ENCODE data around the gene VTI1A.
A peak's percentile ranks its signal among the peaks of the same experiment; 100 is the strongest.

VTI1A gene

DNA sequence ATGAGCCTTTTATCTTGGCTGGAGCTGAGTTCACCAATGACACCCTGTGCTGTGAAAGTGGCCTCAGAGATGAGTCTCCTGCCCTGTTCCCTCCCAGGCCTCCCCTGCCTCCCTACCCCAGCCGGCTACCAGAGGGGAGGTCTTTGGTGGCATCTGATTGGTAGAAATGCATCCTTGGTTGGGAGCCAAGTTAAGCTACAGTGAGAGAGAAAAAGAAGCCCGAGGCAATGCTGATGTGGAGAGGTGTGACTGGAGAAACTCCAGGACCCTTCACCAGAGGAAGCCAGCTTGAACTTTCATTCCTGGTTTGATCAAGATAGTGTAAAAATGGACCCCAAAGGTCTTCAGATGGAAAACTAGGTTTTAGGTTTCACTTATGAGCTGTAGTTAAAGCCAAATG is 311.9 kb downstream of the VTI1A start:
- no peak for DNase-seq (ENCODE audit: low read depth)

DNA sequence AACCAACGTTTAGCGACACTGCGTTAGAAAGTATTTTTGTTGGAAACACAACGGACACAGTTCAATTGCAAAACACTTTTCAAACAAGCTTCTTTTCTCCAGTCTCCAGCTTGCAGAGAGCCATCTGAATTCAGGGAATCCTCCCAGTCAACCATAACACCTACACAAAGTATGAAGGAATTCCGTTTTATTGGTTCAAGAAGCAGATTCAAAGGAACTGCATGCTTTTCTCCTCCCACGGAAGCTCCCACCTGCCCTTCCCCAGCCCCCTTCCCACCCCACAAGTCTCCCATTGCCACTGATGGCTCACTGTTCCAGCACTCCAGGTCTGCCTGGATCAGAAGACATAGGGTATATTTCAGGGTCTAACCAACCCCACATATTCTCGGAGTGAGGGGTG is 312.5 kb downstream of the VTI1A start:
- no peak for DNase-seq (ENCODE audit: low read depth)

DNA sequence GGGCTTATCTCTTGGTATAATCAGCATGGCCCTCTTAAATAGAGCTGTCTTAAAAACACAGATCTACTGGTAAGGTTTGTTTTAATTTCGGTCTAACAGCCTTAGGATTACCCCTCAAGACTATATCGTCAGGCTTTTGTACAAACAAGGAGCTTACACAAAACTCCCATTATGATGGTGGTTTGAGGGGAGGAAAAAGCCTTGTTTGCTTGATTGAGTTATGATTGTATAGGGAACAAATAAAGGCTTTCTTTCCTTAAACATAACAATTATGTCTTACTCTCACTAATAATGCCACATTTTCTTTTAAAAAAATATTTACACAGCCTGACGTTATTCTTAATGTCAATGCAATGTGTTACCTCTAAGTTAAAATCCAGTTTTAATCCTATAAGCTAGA is 314.2 kb downstream of the VTI1A start:
- DNase-seq (ENCODE audit: low read depth), result no peak

DNA sequence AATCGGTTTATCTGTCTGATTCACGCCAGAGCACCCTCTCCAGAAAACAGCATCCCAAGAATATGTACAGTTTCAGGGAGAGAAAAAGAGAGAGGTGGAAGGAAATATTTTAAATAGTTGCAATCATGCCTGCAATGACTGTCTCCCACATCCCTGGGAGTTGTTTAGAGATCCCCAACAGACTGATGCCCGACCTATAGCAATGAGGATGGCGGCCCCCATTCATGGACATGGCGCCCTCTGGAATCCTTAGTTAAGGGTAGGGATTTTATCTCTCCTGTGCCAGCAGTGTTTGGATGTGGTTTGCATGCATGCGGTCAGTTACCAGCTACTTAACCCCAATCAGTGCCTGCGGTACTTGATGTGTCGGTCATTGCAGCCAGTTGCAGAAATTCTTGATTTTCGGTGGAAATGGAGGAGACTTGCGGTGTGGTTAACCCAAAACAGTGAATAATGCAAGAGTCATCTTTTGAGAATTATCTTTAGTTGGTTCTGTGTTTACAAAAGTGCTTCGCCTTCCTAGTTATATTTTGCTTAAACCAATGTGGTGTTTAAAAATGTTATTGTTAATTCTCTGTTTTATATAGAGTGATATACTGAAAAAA is 317.0 kb downstream of the VTI1A start:
- peak; percentile 48 for DNase-seq (ENCODE audit: low read depth)

DNA sequence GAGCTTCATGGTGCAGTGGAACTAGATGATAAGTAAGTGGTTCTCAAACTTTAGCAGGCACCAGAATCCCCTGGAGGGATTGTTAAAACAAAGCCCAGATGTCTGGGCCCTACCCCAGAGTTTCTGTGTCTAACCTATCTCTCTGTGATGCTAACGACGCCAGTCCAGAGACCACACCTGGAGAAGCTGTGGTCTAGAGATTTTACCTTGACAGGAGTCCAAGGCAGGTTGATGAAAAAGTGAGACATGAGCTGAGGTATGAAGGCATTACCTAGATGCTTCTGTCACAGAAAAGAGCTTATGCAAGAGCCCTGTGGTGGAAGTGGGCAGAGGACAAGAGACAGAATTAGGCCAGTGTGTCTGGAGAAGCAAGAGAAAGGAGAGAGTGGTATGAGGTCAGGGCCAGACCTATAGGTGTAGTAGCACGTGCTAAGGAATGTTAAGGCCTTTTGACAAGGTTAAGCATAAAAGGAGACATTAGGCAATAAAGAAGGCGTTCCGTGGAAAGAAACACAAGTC is 318.8 kb downstream of the VTI1A start:
- DNase-seq (ENCODE audit: low read depth), result no peak

DNA sequence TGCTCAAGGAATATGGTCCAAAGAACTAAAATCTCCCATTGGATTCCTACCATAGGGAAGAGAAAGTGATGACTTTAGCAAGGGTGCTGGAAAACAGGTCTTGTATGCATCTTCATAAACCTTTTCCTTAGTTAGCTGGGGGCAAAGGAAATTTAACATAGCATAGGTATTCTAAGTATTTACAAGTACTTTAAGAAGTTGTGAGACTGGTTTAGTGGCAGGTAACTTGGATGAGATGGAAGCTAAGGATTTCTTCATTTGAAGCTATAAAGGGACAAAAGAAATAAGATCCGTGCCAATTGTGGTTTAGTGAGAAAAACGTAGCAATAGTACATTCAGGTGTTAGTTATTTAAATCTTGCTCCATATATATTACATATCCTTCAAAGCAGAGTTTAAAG is 319.6 kb downstream of the VTI1A start:
- no peak for DNase-seq (ENCODE audit: low read depth)

DNA sequence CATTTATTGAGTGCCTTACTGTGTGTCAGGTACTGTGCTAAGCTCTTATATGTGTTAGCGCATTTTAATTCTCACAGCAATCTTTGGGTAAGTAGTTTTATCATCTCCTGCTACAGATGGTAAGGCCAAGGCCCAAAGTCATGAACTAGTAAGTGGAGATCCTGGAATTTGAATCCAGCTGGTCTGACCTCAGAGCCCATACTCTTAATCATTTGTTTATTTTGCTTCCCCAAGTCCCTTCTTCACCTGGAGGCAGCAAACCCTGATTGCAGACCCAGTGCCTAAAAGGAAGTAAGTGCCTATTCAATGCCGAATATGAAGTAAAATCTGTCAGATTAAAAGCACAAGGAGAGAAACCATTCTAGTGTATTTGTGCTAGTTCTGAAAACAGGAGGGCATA is 320.1 kb downstream of the VTI1A start:
- no peak for DNase-seq (ENCODE audit: low read depth)

DNA sequence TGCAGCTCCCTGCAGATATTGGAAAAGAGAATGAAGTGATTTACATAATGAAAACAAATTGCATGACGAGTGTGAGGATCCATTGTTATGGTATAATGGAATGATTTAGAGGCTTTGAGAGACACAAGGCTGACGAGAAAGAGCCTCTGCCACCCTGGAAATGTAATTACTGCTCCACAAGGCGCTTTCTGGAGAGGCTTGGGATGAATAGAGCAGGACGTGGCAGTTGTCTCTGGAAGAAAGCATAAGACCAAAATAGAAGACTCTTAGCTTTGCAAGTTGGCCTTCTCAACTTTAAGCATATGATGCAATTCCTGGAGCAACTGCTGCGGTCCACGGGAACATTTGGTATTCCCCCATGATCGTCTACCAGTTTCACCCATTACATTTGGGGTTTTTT is 321.1 kb downstream of the VTI1A start:
- no peak for DNase-seq (ENCODE audit: low read depth)

DNA sequence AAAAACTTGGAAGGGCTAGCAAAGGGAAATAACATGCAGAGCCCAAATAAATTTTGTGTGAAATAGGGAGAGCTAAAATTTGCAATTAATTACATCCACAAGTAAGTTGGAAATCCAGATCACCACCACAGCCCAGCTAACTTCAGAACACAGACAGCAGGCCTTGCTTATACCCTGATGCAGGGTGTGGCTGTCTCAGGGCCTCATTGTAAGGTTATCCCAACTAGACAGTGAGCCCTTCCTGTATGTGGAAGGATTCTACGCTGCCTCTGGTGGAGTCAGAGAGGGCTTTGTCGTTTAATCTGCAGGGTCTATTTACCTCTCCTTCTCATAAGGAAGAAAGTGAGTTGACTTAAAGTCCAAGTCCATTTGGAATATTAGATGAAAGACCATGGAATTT is 322.1 kb downstream of the VTI1A start:
- DNase-seq (ENCODE audit: low read depth), result no peak

DNA sequence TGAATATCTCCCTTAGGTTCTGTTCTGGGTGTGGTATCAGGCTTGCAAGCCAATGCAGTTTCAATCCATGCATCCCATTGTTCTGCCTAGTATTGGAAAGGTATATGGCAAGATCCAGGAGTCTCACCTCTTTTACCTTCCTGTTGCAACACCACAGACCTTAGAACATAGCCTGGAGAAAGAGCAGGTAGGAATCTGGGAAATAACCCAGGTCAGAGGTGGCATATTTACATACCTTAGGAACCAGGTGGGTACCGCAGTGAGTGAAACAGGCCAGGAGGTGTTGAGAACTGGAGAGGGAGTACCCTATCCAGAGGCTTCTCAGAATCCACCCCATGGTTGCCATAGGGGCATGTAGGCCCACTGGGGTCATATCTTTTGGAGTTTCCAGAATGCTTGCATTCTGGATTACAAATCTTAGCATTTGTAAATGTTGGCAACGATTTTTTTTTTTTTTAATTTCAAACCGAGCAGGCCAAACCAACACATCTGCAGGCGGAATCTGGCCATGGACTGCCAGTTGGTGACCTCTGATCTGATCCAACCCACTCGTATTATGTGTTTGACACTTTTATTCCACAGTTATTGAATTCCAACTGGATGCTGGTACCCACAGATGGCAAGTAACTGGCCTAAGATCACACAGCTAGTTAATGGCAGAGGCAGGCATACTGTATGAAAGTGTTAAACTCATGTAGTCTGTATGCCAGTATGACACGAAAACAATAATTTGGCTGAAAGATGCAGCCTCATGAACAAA is 322.8 kb downstream of the VTI1A start:
- no peak for DNase-seq (ENCODE audit: low read depth)

DNA sequence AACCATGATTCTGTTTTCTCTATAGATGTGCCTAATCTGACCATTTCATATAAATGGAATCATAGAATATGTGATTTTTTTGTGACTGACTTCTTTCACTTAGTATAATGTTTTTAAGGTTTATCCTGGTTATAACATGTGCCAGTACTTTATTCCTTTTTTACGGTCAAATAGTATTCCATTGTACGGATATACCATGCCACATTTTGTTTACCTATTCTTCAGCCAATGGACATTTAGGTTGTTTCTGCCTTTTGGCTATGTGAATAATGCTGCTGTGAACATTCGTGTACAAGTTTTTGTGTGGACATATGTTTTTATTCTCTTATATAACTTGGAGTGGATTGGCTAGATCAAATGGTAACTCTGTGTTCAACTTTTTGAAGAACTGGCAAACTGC is 324.7 kb downstream of the VTI1A start:
- no peak for DNase-seq (ENCODE audit: low read depth)

DNA sequence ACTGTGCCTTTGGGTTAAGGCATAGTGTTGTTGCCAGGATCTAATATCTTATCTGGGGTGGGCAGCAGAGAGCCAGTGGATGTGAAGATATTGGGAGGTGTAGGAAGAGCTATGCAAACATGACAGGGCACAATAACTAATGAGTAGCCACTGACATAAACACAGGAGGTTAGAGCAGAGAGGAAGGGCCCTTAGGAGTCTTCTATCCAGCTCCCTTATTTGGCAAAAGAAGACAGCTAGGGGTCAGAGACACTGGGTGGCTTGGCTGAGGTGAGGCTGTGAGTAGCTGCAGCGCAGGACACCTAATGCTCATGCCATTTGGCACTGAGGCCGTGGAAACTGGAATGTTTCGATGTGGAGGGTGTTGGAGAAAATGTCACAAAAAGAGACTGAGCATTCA is 326.8 kb downstream of the VTI1A start:
- DNase-seq (ENCODE audit: low read depth), result no peak

DNA sequence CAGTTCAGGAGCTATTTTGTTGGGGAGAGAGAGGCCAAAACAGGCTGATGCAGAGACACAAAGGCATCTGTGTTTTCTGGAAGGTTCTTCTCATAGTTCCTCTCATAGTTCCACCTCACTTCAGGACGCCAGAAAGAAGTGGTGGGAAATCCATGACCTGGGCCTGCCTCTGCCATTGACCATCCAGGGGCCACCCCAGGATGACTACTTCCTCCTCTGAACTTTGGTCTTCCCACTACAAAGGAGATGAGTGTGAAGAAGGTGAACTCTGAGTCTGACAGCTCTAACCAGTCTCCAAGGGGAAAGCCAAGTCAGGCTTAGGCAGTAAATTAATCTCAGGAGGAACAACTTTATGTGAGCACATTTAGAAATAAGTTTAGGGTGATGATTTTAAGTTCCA is 327.2 kb downstream of the VTI1A start:
- no peak for DNase-seq (ENCODE audit: low read depth)

DNA sequence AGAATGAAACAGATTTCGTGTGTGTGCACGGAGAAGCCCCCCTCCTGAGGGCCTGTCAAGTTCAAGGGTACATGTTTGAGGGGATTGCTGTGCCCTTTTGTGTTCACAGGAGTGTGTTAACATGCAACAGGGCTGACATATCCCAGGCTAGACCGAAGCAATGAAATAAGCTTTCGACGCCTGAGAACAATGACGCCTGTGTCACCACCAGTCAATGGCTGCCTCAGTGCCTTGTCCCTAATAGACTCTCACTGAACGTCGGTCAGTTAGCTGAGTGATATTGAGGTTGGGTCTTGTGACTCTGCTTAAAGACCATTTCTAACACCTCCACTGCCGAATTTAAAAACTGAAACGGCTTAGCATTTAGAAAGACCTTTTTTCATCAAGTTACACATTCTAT is 327.8 kb downstream of the VTI1A start:
- no peak for DNase-seq (ENCODE audit: low read depth)

DNA sequence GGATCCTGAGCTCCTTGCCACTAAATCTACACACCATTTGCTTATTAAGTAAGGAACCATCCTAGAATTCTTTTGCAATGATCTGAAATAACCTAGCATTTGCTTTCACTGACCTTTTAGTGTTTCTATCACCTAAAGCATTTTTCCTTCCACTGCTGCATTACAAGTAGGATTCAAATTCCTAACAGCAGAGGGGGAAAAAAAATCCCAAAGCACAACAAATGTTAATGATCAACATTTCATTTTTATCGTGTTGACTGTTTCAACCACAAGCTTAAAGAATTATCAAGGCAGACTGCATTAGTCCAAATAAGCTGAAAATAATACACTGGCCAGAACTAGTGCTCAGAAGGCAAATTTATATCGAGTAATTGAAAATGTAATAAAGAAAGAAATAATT is 328.4 kb downstream of the VTI1A start:
- no peak for DNase-seq (ENCODE audit: low read depth)

DNA sequence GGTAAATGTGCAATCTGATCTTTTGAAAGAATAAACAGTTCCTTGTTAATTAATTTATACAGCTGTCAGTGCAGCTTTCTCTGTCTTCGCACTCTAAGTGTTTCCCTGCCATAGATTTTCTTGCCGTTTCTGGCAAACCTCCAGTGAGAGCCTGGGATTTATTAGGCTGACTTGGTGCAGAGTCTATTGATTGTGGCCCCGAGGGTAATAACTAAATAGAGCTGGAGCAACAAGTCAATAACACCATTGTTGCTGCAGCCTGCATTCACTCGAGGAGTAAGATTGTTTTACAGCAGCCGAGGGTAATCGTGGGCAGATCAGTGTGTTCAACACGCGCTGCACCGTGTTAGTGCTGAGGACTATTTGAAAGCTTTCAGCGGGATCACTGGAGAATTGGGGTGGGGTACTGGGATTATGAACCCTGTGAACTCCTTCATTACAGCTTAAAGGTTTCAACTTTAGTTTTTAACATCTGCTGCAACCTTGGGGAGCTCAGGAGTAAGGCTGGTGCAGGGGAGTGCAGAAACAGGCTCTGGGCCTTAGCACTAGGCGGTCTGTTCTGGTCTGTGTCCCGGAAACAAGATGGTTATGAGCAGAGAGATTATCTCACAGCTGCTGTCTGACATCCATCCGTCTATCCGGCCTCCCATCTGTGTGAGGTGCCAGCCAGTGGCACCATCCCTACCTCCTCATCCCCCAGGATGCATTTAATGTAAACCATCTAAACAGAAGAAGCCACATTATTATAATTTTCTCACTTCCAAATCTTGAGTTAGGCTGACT is 329.1 kb downstream of the VTI1A start:
- no peak for DNase-seq (ENCODE audit: low read depth)

DNA sequence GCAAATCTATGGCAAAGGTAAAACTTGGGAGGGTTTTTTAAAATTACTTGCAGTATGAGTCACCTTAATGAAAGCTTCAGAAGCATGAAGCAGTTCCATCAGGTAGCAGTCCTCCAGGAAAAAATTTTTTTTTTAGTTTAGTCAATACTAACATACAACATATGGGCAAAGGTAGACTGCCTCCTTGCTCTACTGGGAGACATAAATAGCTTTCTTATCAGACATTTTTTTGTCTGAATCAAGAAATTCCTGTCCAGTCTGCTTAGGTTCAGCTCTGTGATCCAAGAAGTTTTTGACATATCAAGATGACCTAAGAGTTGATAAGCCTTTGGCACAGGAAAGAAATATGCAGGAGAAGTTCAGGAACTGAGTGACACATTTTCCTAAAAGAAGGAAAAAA is 331.6 kb downstream of the VTI1A start:
- no peak for DNase-seq (ENCODE audit: low read depth)

DNA sequence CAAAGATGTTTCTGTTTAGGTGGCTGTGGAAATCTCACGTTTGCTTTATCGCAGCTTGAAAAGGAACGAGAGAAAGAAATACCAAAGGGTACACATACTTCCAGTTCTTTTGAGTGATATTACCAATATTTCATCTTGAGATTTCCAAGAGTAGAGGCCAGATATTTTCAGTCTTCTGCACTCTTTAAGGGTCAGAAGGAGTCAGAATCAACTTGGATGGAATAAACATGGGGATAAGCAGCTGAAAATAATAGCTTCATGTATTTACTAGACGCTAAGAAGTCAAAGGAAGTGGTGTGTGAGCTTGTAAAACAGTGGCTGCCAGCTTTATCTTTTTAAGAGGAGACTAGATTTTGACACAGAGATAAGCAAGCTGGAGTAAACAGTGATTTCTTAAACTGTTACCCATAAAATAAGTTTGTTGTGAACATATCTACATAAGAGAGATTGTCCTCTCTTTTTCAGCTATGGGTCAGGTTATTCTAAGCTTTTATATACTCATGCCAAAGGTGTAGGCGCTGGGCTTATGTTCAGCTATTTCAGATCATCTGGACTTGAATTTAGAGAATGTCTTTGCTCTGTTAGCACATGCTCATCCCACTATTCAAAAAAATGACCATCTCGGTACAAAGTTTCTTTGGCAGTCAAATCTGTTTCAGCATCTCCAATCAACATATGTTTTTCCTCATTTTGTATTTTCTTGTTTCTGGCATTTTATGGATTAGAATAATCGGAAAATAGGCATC is 332.2 kb downstream of the VTI1A start:
- no peak for DNase-seq (ENCODE audit: low read depth)

DNA sequence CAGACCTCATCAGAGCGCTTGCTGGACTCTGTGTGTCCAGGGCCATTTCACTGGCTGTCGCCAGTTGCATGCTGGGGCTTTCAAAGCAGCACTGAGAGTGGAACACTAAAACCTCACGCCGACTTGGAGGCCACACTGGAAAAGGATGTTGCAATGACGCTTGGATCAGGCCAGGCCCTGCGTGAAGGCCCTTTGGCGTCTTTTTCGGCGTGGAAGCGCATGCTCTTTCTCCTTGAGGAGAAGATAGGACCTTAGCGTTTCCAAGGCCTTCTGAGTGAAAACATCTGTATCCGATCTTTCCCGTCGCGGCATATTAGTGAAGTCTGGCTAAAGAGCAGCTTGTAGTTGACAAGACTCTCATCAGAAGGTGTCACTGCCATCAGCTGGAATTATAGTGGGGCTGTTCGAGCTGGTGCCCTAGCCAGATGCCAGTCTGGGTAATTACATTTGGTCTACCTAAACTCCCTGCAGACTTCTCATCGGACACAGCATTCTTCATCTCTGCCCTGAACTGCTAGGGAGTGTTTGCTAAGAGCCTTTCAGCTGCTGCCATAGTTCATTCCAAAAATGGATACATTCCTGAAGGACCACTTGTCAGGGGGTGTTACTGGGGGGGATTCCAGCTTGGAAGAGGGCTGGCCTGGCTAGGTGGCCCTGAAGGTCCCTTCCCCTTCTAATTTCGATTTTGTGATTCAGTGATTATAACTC is 335.3 kb downstream of the VTI1A start:
- DNase-seq (ENCODE audit: low read depth), result no peak

DNA sequence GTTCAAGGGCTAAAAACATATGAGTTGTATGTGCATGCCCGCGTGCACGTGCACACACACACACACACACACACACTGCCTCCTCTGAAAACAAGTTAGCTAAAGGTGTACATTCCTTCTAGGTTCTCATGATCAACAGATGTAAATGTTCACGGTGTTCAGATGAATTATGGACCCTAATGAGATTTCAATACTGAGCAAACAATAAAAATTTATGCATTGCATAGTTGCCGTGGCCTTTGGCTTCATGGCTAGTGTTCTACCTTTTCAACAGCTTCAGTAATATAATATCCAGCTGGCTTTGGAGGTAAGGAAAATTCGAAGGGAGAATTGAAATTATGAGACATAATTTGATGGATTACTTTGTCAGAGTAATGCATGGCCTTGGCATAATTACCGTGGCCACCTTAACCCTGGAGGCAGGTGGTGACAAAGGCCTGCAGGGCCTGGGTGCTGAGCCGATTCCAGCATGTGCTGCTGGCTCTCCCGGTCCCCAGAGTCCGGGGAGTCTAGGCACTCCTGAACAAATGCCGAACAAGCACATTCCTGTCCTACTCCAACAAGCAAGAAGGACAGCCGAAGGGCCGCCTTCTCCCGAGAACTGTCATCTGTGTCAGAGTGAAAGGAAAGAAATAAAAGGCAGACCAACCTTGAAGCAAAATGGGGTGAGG is 336.5 kb downstream of the VTI1A start:
- DNase-seq (ENCODE audit: low read depth), result no peak

DNA sequence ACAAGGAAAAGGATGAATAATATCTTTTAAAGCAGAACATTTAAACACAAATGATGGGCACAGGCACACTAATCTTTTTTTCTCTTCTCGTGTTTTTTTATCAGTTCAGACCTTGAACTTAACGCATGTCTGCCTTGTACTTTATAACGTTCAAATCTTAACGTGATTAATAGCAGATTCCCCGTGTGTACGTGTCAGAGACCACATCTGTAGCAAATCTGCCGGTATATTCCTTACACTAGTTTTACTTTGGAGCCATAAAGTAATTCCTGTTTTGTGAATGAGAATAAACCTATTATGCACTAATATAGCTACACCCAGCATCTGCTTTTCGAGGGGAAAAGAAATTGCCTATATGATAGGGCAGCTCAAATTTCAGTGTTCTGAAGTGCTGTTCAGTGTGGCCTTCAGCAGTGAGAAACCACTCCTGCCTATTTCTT is 337.0 kb downstream of the VTI1A start:
- no peak for DNase-seq (ENCODE audit: low read depth)

Data from HS-27A (cell line).